Liver (tissue), 9 donors: ENCODE data around the gene OSBP2. TPM values are rescaled to one million over a fixed set of nuclear protein-coding genes. Genes with fewer than 3 reads are reported as not detected.

Experiments
- DNase-seq: peaks from one replicate; pipeline ENCODE4 v3.0.0-alpha.2; 2017; ENCODE audit warnings: low spot score
- H3K27ac ChIP-seq, 2 donors: one replicate each; pipeline ENCODE4 v1.7.0; 2013; ENCODE audit warnings: inconsistent platforms in 2 of 2, low read length in 2 of 2, control low read depth in 1 of 2, low read depth in 1 of 2, mild to moderate bottlenecking in 1 of 2
- H3K27me3 ChIP-seq, 4 donors: one replicate each; pipeline versions ENCODE4 v1.6.1 to v1.7.0; 2013; ENCODE audit warnings: low read length in 3 of 4, inconsistent platforms in 1 of 4, mild to moderate bottlenecking in 1 of 4, moderate library complexity in 1 of 4; ENCODE audit not compliant: control insufficient read depth in 4 of 4, insufficient read depth in 4 of 4
- H3K36me3 ChIP-seq, 4 donors: one replicate each; pipeline versions ENCODE4 v1.6.1 to v1.7.0; 2013; ENCODE audit warnings: low read length in 3 of 4, mild to moderate bottlenecking in 3 of 4, low read depth in 1 of 4, moderate library complexity in 1 of 4; ENCODE audit not compliant: control insufficient read depth in 4 of 4, insufficient read depth in 3 of 4
- H3K4me1 ChIP-seq, 4 donors: one replicate each; pipeline versions ENCODE4 v1.6.1 to v1.7.0; 2013; ENCODE audit warnings: low read length in 3 of 4, mild to moderate bottlenecking in 3 of 4, moderate library complexity in 1 of 4; ENCODE audit not compliant: control insufficient read depth in 4 of 4, insufficient read depth in 4 of 4
- H3K4me3 ChIP-seq, 3 donors: one replicate each; pipeline versions ENCODE4 v1.6.1 to v1.7.0; 2013; ENCODE audit warnings: low read length in 3 of 3, control low read depth in 1 of 3, low read depth in 1 of 3, mild to moderate bottlenecking in 1 of 3
- H3K9ac ChIP-seq, 2 donors: one replicate each; pipeline ENCODE4 v1.7.0; 2013; ENCODE audit warnings: low read length in 2 of 2, mild to moderate bottlenecking in 2 of 2, moderate library complexity in 2 of 2, control low read depth in 1 of 2, low read depth in 1 of 2
- H3K9me3 ChIP-seq, 4 donors: one replicate each; pipeline versions ENCODE4 v1.6.1 to v1.7.0; 2013; ENCODE audit warnings: low read length in 3 of 4; ENCODE audit not compliant: control insufficient read depth in 4 of 4
- CTCF ChIP-seq: fragments of 150-350 bp; IDR thresholded peaks from 2 replicates; pipeline ENCODE4 v1.5.1; 2017; ENCODE audit warnings: improper control_type of control experiment, low read depth, low read length; ENCODE audit not compliant: missing input control
- EGR1 ChIP-seq, 2 donors: IDR thresholded peaks; 2 replicates each; pipeline ENCODE4 v1.6.1; 2016 to 2018; ENCODE audit warnings: antibody characterized with exemption in 2 of 2, low read depth in 2 of 2
- FOXA1 ChIP-seq: IDR thresholded peaks from 2 replicates; pipeline ENCODE4 v1.6.1; 2016; ENCODE audit warnings: antibody characterized with exemption
- FOXA2 ChIP-seq: IDR thresholded peaks from 2 replicates; pipeline ENCODE4 v1.6.1; 2016; ENCODE audit warnings: antibody characterized with exemption
- GABPA ChIP-seq, 2 donors: IDR thresholded peaks in 1 of 2; conservative IDR thresholded peaks in 1 of 2; 2 replicates each; pipeline ENCODE4 v1.6.1; 2016; ENCODE audit warnings: antibody characterized with exemption in 2 of 2, mild to moderate bottlenecking in 1 of 2, moderate library complexity in 1 of 2
- HNF4A ChIP-seq, 2 donors: conservative IDR thresholded peaks; 2 replicates each; pipeline ENCODE4 v1.6.1; 2016; ENCODE audit warnings: antibody characterized with exemption in 2 of 2, mild to moderate bottlenecking in 2 of 2
- HNF4G ChIP-seq: IDR thresholded peaks from 2 replicates; pipeline ENCODE4 v1.6.1; 2016; ENCODE audit warnings: antibody characterized with exemption
- JUND ChIP-seq, 2 donors: IDR thresholded peaks; 2 replicates each; pipeline ENCODE4 v1.6.1; 2016; ENCODE audit warnings: antibody characterized with exemption in 2 of 2
- MAX ChIP-seq: IDR thresholded peaks from 2 replicates; pipeline ENCODE4 v1.6.1; 2016; ENCODE audit warnings: antibody characterized with exemption
- NR2F2 ChIP-seq: IDR thresholded peaks from 2 replicates; pipeline ENCODE4 v1.6.1; 2016; ENCODE audit warnings: antibody characterized with exemption
- RAD21 ChIP-seq, 2 donors: IDR thresholded peaks; 2 replicates each; pipeline ENCODE4 v1.6.1; 2016; ENCODE audit warnings: antibody characterized with exemption in 2 of 2, mild to moderate bottlenecking in 2 of 2
- RXRA ChIP-seq, 2 donors: IDR thresholded peaks; 2 replicates each; pipeline ENCODE4 v1.6.1; 2017 to 2018; ENCODE audit warnings: antibody characterized with exemption in 2 of 2, mild to moderate bottlenecking in 1 of 2
- SP1 ChIP-seq: IDR thresholded peaks from 2 replicates; pipeline ENCODE4 v1.6.1; 2018; ENCODE audit warnings: antibody characterized with exemption, mild to moderate bottlenecking
- TAF1 ChIP-seq: conservative IDR thresholded peaks from 2 replicates; pipeline ENCODE4 v1.6.1; 2016; ENCODE audit warnings: antibody characterized with exemption, mild to moderate bottlenecking
- YY1 ChIP-seq: IDR thresholded peaks from 2 replicates; pipeline ENCODE4 v1.6.1; 2016; ENCODE audit warnings: antibody characterized with exemption, mild to moderate bottlenecking
- WGBS: extraction: QIAGEN DNeasy Blood & Tissue Kit; methylation state at CpG from one replicate; pipeline ENCODE4 v1.1.7; 2013; 5-methylcytosine and 5-hydroxymethylcytosine counted together
- polyA plus RNA-seq, 2 donors: library from polyadenylated mRNA; stranded (reverse) in 1 of 2; unstranded in 1 of 2; fragments of 200-250 nt in 1 of 2; fragments of >200 nt in 1 of 2; fragmentation: Nextera tagmentation in 1 of 2; extraction: Ambion mirVana in 1 of 2; gene quantifications; one replicate each; pipeline versions ENCODE4 v1.2.1 to v1.2.3, GENCODE V29; 2013 to 2015
- total RNA-seq, 2 donors: library from RNA; depleted of rRNA; stranded (reverse); fragments of >200 nt; gene quantifications; one replicate each; pipeline ENCODE4 v1.2.3, GENCODE V29; 2014
- TF ChIP-seq, protein P1 (sequence below): IDR thresholded peaks from 2 replicates; pipeline ENCODE4 v1.6.1; 2016; ENCODE audit warnings: antibody characterized with exemption, mild to moderate bottlenecking
- TF ChIP-seq, protein P2 (sequence below): IDR thresholded peaks from 2 replicates; pipeline ENCODE4 v1.6.1; 2016; ENCODE audit warnings: antibody characterized with exemption
- TF ChIP-seq, protein P3 (sequence below): IDR thresholded peaks from 2 replicates; pipeline ENCODE4 v1.6.1; 2016; ENCODE audit warnings: antibody characterized with exemption
- donor health status: healthy.
- donor health status: healthy.
- donor health status: healthy.
- donor health status: healthy.
- donor health status: healthy.

The OSBP2 gene
- total and polyA plus RNA-seq, 4 donors: 0.43 to 192 (median 0.86) TPM

- Histone ChIP-seq H3K4me3 (no peak overlapping the region), H3K36me3 (no peaks in the 10 kb centered on the region), H3K27ac (no peak overlapping the region), H3K9ac (no peak overlapping the region), H3K27me3 (no peaks in the 10 kb centered on the region), H3K4me1 (no peaks in the 10 kb centered on the region), H3K9me3 (no peaks in the 10 kb centered on the region)
- WGBS: 92% methylated on average over 6 of the region's 6 CpGs
- TF ChIP-seq, protein P1, sequence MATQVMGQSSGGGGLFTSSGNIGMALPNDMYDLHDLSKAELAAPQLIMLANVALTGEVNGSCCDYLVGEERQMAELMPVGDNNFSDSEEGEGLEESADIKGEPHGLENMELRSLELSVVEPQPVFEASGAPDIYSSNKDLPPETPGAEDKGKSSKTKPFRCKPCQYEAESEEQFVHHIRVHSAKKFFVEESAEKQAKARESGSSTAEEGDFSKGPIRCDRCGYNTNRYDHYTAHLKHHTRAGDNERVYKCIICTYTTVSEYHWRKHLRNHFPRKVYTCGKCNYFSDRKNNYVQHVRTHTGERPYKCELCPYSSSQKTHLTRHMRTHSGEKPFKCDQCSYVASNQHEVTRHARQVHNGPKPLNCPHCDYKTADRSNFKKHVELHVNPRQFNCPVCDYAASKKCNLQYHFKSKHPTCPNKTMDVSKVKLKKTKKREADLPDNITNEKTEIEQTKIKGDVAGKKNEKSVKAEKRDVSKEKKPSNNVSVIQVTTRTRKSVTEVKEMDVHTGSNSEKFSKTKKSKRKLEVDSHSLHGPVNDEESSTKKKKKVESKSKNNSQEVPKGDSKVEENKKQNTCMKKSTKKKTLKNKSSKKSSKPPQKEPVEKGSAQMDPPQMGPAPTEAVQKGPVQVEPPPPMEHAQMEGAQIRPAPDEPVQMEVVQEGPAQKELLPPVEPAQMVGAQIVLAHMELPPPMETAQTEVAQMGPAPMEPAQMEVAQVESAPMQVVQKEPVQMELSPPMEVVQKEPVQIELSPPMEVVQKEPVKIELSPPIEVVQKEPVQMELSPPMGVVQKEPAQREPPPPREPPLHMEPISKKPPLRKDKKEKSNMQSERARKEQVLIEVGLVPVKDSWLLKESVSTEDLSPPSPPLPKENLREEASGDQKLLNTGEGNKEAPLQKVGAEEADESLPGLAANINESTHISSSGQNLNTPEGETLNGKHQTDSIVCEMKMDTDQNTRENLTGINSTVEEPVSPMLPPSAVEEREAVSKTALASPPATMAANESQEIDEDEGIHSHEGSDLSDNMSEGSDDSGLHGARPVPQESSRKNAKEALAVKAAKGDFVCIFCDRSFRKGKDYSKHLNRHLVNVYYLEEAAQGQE: no peak
- TF ChIP-seq RAD21 (IDR thresholded peaks at IDR 0.05) (no peak), GABPA (IDR thresholded peaks at IDR 0.05 in 1 of 2, conservative IDR thresholded peaks at IDR 0.05 in 1 of 2) (no peak), RXRA (IDR thresholded peaks at IDR 0.05) (no peak), CTCF (no peak), YY1 (no peak), FOXA1 (no peak), HNF4A (conservative IDR thresholded peaks at IDR 0.05) (no peak), HNF4G (no peak), NR2F2 (no peak), TAF1 (no peak), JUND (IDR thresholded peaks at IDR 0.05) (no peak), FOXA2 (no peak), EGR1 (IDR thresholded peaks at IDR 0.05; ENCODE audit: low read depth in 2 of 2) (no peak), SP1 (no peak), MAX (no peak)
- TF ChIP-seq, protein P2, sequence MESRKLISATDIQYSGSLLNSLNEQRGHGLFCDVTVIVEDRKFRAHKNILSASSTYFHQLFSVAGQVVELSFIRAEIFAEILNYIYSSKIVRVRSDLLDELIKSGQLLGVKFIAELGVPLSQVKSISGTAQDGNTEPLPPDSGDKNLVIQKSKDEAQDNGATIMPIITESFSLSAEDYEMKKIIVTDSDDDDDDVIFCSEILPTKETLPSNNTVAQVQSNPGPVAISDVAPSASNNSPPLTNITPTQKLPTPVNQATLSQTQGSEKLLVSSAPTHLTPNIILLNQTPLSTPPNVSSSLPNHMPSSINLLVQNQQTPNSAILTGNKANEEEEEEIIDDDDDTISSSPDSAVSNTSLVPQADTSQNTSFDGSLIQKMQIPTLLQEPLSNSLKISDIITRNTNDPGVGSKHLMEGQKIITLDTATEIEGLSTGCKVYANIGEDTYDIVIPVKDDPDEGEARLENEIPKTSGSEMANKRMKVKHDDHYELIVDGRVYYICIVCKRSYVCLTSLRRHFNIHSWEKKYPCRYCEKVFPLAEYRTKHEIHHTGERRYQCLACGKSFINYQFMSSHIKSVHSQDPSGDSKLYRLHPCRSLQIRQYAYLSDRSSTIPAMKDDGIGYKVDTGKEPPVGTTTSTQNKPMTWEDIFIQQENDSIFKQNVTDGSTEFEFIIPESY: no peak
- TF ChIP-seq, protein P3, sequence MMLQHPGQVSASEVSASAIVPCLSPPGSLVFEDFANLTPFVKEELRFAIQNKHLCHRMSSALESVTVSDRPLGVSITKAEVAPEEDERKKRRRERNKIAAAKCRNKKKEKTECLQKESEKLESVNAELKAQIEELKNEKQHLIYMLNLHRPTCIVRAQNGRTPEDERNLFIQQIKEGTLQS: no peak
- DNase-seq: no peak
Observed at GRCh38 chr22:30781271-30781875, 86.7 kb downstream of the OSBP2 start.
